ENCODE measurements around the gene PHGDH. TPM values are rescaled to one million over a fixed set of nuclear protein-coding genes. Genes with fewer than 3 reads are reported as not detected.

Gene PHGDH
- total RNA-seq, 4 donors from 2014 or later, result 6.4 to 120 (median 34.6) TPM

- Histone ChIP-seq H3K27ac (no peak overlapping the region), H3K27me3 (no peaks in the 10 kb centered on the region), H3K9me3 (no peaks in the 10 kb centered on the region), H3K4me1 (no peaks in the 10 kb centered on the region), H3K4me3 (no peak overlapping the region), H3K36me3 (no peaks in the 10 kb centered on the region)
- DNase-seq, result no peak
- intact Hi-C loops (cut with DNase I; ENCODE audit: low total_unique reads), result no loop called here
- no peak for TF ChIP-seq POLR2A (IDR thresholded peaks at IDR 0.05)
- TF ChIP-seq CTCF (IDR thresholded peaks at IDR 0.05), result no peak
Observed at GRCh38 chr1:119682141-119682540, 29.6 kb upstream of the PHGDH start.

- intact Hi-C loops (cut with DNase I; ENCODE audit: low total_unique reads), result no loop called here
- no peak overlapping the region for H3K27ac ChIP-seq
- no peaks in the 10 kb centered on the region for H3K9me3 ChIP-seq
- no peak for TF ChIP-seq CTCF (IDR thresholded peaks at IDR 0.05)
- no peak for TF ChIP-seq POLR2A (IDR thresholded peaks at IDR 0.05)
- no peaks in the 10 kb centered on the region for H3K4me1 ChIP-seq
- no peaks in the 10 kb centered on the region for H3K36me3 ChIP-seq
- no peak overlapping the region for H3K4me3 ChIP-seq
- no peaks in the 10 kb centered on the region for H3K27me3 ChIP-seq
- no peak for DNase-seq
Observed at GRCh38 chr1:119683893-119684292, 27.8 kb upstream of the PHGDH start.

GRCh38 chr1:119686661-119687060 is 25.1 kb upstream of the PHGDH start:
- Histone ChIP-seq H3K4me1 (no peaks in the 10 kb centered on the region), H3K27ac (no peak overlapping the region), H3K4me3 (no peak overlapping the region), H3K27me3 (no peaks in the 10 kb centered on the region), H3K36me3 (no peaks in the 10 kb centered on the region), H3K9me3 (no peaks in the 10 kb centered on the region)
- DNase-seq, result no peak
- TF ChIP-seq CTCF (IDR thresholded peaks at IDR 0.05) (no peak), POLR2A (IDR thresholded peaks at IDR 0.05) (no peak)
- intact Hi-C loops (cut with DNase I; ENCODE audit: low total_unique reads), result no loop called here

GRCh38 chr1:119687434-119688079 is 24.2 kb upstream of the PHGDH start:
- H3K9me3 ChIP-seq, result no peaks in the 10 kb centered on the region
- DNase-seq, result no peak
- H3K4me3 ChIP-seq, result no peak overlapping the region
- intact Hi-C loops (cut with DNase I; ENCODE audit: low total_unique reads), result no loop called here
- no peaks in the 10 kb centered on the region for H3K36me3 ChIP-seq
- no peak overlapping the region for H3K27ac ChIP-seq
- no peaks in the 10 kb centered on the region for H3K27me3 ChIP-seq
- TF ChIP-seq POLR2A (IDR thresholded peaks at IDR 0.05) (no peak), CTCF (IDR thresholded peaks at IDR 0.05) (no peak)
- no peaks in the 10 kb centered on the region for H3K4me1 ChIP-seq

GRCh38 chr1:119688810-119689209 is 22.9 kb upstream of the PHGDH start:
- no peak for TF ChIP-seq POLR2A (IDR thresholded peaks at IDR 0.05)
- no peak for TF ChIP-seq CTCF (IDR thresholded peaks at IDR 0.05)
- no peaks in the 10 kb centered on the region for H3K4me1 ChIP-seq
- no peaks in the 10 kb centered on the region for H3K9me3 ChIP-seq
- H3K36me3 ChIP-seq, result no peaks in the 10 kb centered on the region
- H3K4me3 ChIP-seq, result no peak overlapping the region
- H3K27me3 ChIP-seq, result no peaks in the 10 kb centered on the region
- DNase-seq, result no peak
- intact Hi-C loops (cut with DNase I; ENCODE audit: low total_unique reads), result no loop called here
- H3K27ac ChIP-seq, result no peak overlapping the region

All from uterus (tissue), 4 donors.